ENCODE measurements around the gene RNF5.

The RNF5 gene

DNA sequence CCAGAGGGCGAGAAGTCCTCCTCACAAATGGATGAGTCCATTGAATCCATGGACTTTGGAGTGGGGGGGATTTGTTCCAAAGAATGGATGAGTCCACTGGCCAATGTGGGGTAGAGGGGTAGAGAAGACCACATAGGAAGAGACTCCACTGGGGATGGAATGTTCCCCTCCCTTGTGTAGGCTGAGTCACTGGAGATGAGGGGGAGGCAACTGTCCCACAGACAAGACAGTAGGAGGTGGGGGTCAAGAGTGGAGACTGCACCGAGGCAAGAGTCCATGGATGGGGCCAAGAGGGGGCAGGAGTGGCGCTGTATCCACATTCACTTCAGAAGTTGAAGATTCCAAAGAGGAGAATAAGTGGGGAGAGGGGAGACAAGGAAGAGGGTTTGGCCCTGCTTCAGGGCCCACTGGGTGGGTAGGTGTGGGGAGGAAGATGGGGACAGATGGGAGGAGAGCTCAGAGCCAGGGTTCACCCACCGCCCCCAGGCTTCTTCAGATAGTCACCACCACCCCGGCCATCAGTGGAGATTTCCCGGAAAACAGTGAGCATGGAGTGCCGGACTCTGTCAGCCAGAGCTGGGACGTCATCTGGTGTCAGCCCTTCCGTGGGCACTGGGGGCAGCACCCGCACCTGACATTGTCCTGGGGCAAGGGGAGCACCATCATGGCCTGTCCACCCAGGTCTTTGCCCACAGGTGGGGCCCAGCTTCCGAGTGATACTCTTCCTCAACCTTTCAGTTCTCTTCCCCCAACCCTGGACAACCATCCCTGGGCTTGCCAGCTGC is 9.2 kb upstream of the RNF5 start:
- Histone ChIP-seq H2BK12ac (ENCODE audit: low read length in 2 of 2) (no peak overlapping the region), H3K9me3 (ENCODE audit: control insufficient read depth, low read length) (no peaks in the 10 kb centered on the region), H3K4me1 (ENCODE audit: control insufficient read depth, insufficient read depth, low read depth, low read length) (peaks cover 15% of the 10 kb centered on the region), H3K27ac (ENCODE audit: low read length, poor library complexity, severe bottlenecking) (no peak overlapping the region), H3K23ac (ENCODE audit: low read length in 2 of 2) (no peak overlapping the region), H3K9ac (ENCODE audit: low read length) (no peak overlapping the region), H3K18ac (ENCODE audit: low read depth in 1 of 2, low read length in 2 of 2) (no peak overlapping the region), H3K36me3 (ENCODE audit: control insufficient read depth in 1 of 2, insufficient read depth in 2 of 2, low read depth in 1 of 2, low read length in 2 of 2) (peaks cover 61 to 64% of the 10 kb centered on the region in 2 experiments), H2AK5ac (ENCODE audit: low read length, severe bottlenecking) (no peak overlapping the region), H3K14ac (ENCODE audit: low read length in 2 of 2) (no peak overlapping the region), H3K79me1 (replicated peaks; ENCODE audit: low read length, poor library complexity, severe bottlenecking) (peaks cover 22% of the 10 kb centered on the region), H3K27me3 (ENCODE audit: control insufficient read depth in 1 of 2, insufficient read depth in 1 of 2, low read length in 2 of 2) (no peaks in the 10 kb centered on the region), H4K8ac (ENCODE audit: low read length) (no peak overlapping the region), H2BK5ac (ENCODE audit: low read depth, low read length, poor library complexity, severe bottlenecking) (no peak overlapping the region), H2AFZ (ENCODE audit: low read depth, low read length) (no peak overlapping the region), H4K91ac (ENCODE audit: low read length) (no peak overlapping the region), H3K4me2 (ENCODE audit: low read length, poor library complexity, severe bottlenecking) (no peak overlapping the region), H3K4me3 (ENCODE audit: insufficient read depth in 1 of 2, low read depth in 1 of 2, low read length in 2 of 2) (no peak overlapping the region), H2BK120ac (ENCODE audit: low read depth, low read length) (no peak overlapping the region), H3K4ac (ENCODE audit: low read depth in 1 of 2, low read length in 2 of 2) (no peak overlapping the region), H2BK15ac (ENCODE audit: low read depth, poor library complexity, severe bottlenecking) (no peak overlapping the region)
- 94% methylated on average over 11 of the region's 11 CpGs for WGBS
- no peak for DNase-seq

DNA sequence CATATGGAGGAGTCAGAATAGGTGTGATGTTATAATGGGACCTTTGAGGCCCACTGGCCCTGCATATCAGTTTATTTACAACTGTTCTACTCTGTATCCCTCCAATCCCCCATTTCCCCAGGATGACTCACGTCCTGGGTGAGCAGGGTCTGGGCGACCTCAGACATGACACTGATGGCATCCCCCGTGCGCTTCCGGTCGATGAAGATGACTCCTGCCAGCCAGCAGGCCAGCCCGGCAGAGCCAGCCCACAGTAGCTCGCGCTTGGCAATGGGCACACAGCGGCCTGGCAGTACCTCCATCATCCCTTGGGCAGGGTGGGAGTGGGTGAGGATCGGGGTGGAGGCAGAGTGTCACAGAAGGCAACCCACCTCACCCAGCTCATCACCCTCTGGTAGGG is 7.9 kb upstream of the RNF5 start:
- WGBS: 84% methylated on average over 8 of the region's 11 CpGs
- DNase-seq: no peak
- no peak overlapping the region for H2BK12ac ChIP-seq (ENCODE audit: low read length in 2 of 2)
- no peak overlapping the region for H2AFZ ChIP-seq (ENCODE audit: low read depth, low read length)
- no peak overlapping the region for H2BK15ac ChIP-seq (ENCODE audit: low read depth, poor library complexity, severe bottlenecking)
- H4K91ac ChIP-seq (ENCODE audit: low read length): no peak overlapping the region
- H3K23ac ChIP-seq (ENCODE audit: low read length in 2 of 2): no peak overlapping the region
- H3K27ac ChIP-seq (ENCODE audit: low read length, poor library complexity, severe bottlenecking): no peak overlapping the region
- no peak overlapping the region for H3K14ac ChIP-seq (ENCODE audit: low read length in 2 of 2)
- peaks cover 27% of the 10 kb centered on the region for H3K79me1 ChIP-seq (replicated peaks; ENCODE audit: low read length, poor library complexity, severe bottlenecking)
- no peak overlapping the region for H2BK5ac ChIP-seq (ENCODE audit: low read depth, low read length, poor library complexity, severe bottlenecking)
- H3K18ac ChIP-seq (ENCODE audit: low read depth in 1 of 2, low read length in 2 of 2): no peak overlapping the region
- H2BK120ac ChIP-seq (ENCODE audit: low read depth, low read length): no peak overlapping the region
- no peak overlapping the region for H4K8ac ChIP-seq (ENCODE audit: low read length)
- H3K4me3 ChIP-seq (ENCODE audit: insufficient read depth in 1 of 2, low read depth in 1 of 2, low read length in 2 of 2): no peak overlapping the region
- H3K4ac ChIP-seq (ENCODE audit: low read depth in 1 of 2, low read length in 2 of 2): no peak overlapping the region
- no peak overlapping the region for H3K9ac ChIP-seq (ENCODE audit: low read length)
- no peak overlapping the region for H3K4me2 ChIP-seq (ENCODE audit: low read length, poor library complexity, severe bottlenecking)
- H3K4me1 ChIP-seq (ENCODE audit: control insufficient read depth, insufficient read depth, low read depth, low read length): peaks cover 21% of the 10 kb centered on the region
- no peak overlapping the region for H2AK5ac ChIP-seq (ENCODE audit: low read length, severe bottlenecking)
- no peaks in the 10 kb centered on the region for H3K9me3 ChIP-seq (ENCODE audit: control insufficient read depth, low read length)
- H3K27me3 ChIP-seq (ENCODE audit: control insufficient read depth in 1 of 2, insufficient read depth in 1 of 2, low read length in 2 of 2): no peaks in the 10 kb centered on the region
- H3K36me3 ChIP-seq (ENCODE audit: control insufficient read depth in 1 of 2, insufficient read depth in 2 of 2, low read depth in 1 of 2, low read length in 2 of 2): peaks cover 55 to 59% of the 10 kb centered on the region in 2 experiments

DNA sequence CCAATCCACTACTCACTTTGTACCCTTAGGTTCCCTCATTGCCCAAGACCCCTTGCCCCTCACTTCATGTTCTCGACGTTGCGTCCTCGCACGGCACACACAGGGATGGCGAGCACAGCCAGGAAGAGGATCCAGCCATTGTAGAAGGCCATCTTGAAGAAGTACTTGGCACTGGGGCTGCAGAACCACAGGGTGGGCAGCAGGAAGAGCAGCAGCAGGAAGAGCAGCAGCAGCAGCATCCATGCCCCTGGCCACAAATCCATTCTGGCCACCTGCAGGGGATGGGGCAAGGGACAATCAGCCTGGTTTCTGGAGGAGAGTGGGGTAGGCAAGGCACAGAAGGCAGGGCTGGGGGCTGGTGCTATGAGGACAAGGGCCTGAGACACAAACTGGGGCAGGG is 7.0 kb upstream of the RNF5 start:
- Histone ChIP-seq H2BK5ac (ENCODE audit: low read depth, low read length, poor library complexity, severe bottlenecking) (no peak overlapping the region), H3K14ac (ENCODE audit: low read length in 2 of 2) (peak overlapping the region in 1 of 2 experiments; percentile 37), H3K9me3 (ENCODE audit: control insufficient read depth, low read length) (no peaks in the 10 kb centered on the region), H3K4me1 (ENCODE audit: control insufficient read depth, insufficient read depth, low read depth, low read length) (peaks cover 21% of the 10 kb centered on the region), H3K23ac (ENCODE audit: low read length in 2 of 2) (no peak overlapping the region), H2AFZ (ENCODE audit: low read depth, low read length) (no peak overlapping the region), H3K27me3 (ENCODE audit: control insufficient read depth in 1 of 2, insufficient read depth in 1 of 2, low read length in 2 of 2) (no peaks in the 10 kb centered on the region), H2BK120ac (ENCODE audit: low read depth, low read length) (no peak overlapping the region), H3K4me3 (ENCODE audit: insufficient read depth in 1 of 2, low read depth in 1 of 2, low read length in 2 of 2) (no peak overlapping the region), H3K4ac (ENCODE audit: low read depth in 1 of 2, low read length in 2 of 2) (no peak overlapping the region), H2AK5ac (ENCODE audit: low read length, severe bottlenecking) (no peak overlapping the region), H2BK15ac (ENCODE audit: low read depth, poor library complexity, severe bottlenecking) (no peak overlapping the region), H3K27ac (ENCODE audit: low read length, poor library complexity, severe bottlenecking) (no peak overlapping the region), H3K4me2 (ENCODE audit: low read length, poor library complexity, severe bottlenecking) (no peak overlapping the region), H3K79me1 (replicated peaks; ENCODE audit: low read length, poor library complexity, severe bottlenecking) (peaks cover 28% of the 10 kb centered on the region), H4K91ac (ENCODE audit: low read length) (no peak overlapping the region), H2BK12ac (ENCODE audit: low read length in 2 of 2) (peak overlapping the region in 1 of 2 experiments; percentile 17), H3K36me3 (ENCODE audit: control insufficient read depth in 1 of 2, insufficient read depth in 2 of 2, low read depth in 1 of 2, low read length in 2 of 2) (peaks cover 52% of the 10 kb centered on the region in 2 experiments), H3K9ac (ENCODE audit: low read length) (no peak overlapping the region), H3K18ac (ENCODE audit: low read depth in 1 of 2, low read length in 2 of 2) (no peak overlapping the region), H4K8ac (ENCODE audit: low read length) (no peak overlapping the region)
- WGBS: 99% methylated on average over 6 of the region's 6 CpGs
- no peak for DNase-seq

DNA sequence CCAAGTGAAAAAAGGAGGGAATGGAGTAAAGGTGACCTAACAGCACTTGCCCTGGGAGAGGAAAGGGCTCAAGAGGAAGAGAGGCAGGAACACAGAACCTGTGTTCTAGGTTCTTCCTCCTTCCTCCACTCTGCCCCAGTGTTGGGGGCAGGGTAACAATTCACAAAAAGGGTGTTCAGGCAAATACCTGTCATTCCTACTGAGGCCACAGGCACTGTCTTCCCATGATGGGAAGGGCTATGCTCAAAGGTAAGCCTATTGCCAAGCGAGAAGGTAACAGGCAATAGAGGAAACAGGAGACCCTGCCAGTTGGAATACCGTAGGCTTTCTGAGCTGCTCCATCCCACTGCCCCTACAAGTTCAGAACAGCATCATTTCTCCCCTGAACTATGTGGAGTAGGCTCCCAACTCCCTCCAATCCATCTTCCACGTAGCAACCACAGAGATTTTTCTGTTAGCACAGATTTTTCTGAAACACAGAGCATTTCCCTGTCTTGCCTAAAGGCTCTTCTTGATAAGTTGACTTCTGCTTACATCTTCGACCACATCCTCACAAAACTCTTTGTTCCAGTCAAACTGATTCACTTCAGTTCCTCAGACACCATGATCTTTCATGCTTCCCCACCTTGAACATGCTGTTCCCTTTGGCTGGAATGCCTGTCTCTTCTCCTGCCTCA is 5.0 kb upstream of the RNF5 start:
- H2BK5ac ChIP-seq (ENCODE audit: low read depth, low read length, poor library complexity, severe bottlenecking): no peak overlapping the region
- H3K18ac ChIP-seq (ENCODE audit: low read depth in 1 of 2, low read length in 2 of 2): no peak overlapping the region
- H3K9me3 ChIP-seq (ENCODE audit: control insufficient read depth, low read length): no peaks in the 10 kb centered on the region
- no peak overlapping the region for H3K4me2 ChIP-seq (ENCODE audit: low read length, poor library complexity, severe bottlenecking)
- H4K8ac ChIP-seq (ENCODE audit: low read length): no peak overlapping the region
- WGBS: 91% methylated on average over 4 of the region's 4 CpGs
- H2BK12ac ChIP-seq (ENCODE audit: low read length in 2 of 2): peak overlapping the region in 1 of 2 experiments; percentile 25
- no peak overlapping the region for H2BK120ac ChIP-seq (ENCODE audit: low read depth, low read length)
- no peak overlapping the region for H3K14ac ChIP-seq (ENCODE audit: low read length in 2 of 2)
- H3K79me1 ChIP-seq (replicated peaks; ENCODE audit: low read length, poor library complexity, severe bottlenecking): peaks cover 30% of the 10 kb centered on the region
- no peak overlapping the region for H2AFZ ChIP-seq (ENCODE audit: low read depth, low read length)
- no peak overlapping the region for H3K4me3 ChIP-seq (ENCODE audit: insufficient read depth in 1 of 2, low read depth in 1 of 2, low read length in 2 of 2)
- H3K36me3 ChIP-seq (ENCODE audit: control insufficient read depth in 1 of 2, insufficient read depth in 2 of 2, low read depth in 1 of 2, low read length in 2 of 2): peaks cover 32% of the 10 kb centered on the region in 2 experiments
- H3K4me1 ChIP-seq (ENCODE audit: control insufficient read depth, insufficient read depth, low read depth, low read length): peaks cover 23% of the 10 kb centered on the region
- H3K27me3 ChIP-seq (ENCODE audit: control insufficient read depth in 1 of 2, insufficient read depth in 1 of 2, low read length in 2 of 2): no peaks in the 10 kb centered on the region
- no peak overlapping the region for H3K27ac ChIP-seq (ENCODE audit: low read length, poor library complexity, severe bottlenecking)
- H4K91ac ChIP-seq (ENCODE audit: low read length): no peak overlapping the region
- no peak overlapping the region for H3K4ac ChIP-seq (ENCODE audit: low read depth in 1 of 2, low read length in 2 of 2)
- H3K23ac ChIP-seq (ENCODE audit: low read length in 2 of 2): no peak overlapping the region
- H2BK15ac ChIP-seq (ENCODE audit: low read depth, poor library complexity, severe bottlenecking): peak overlapping the region; percentile 2
- DNase-seq: no peak
- H2AK5ac ChIP-seq (ENCODE audit: low read length, severe bottlenecking): no peak overlapping the region
- no peak overlapping the region for H3K9ac ChIP-seq (ENCODE audit: low read length)
